ENCODE measurements around the gene RBMS3.
"Not testable (repeated sequence)": the region's sequence is repeated elsewhere in the genome, so short reads cannot be mapped to it uniquely, and the experiment has no call there.

The RBMS3 gene

GRCh38 chr3:29310865-29311264 lies 30.0 kb downstream of the RBMS3 start:
- DNase-seq (ENCODE audit: extremely low read depth in 1 of 2, low read depth in 1 of 2) = no peak

GRCh38 chr3:29311795-29312194 lies 30.9 kb downstream of the RBMS3 start:
- no peak for DNase-seq (ENCODE audit: extremely low read depth in 1 of 2, low read depth in 1 of 2)

- DNase-seq (ENCODE audit: extremely low read depth in 1 of 2, low read depth in 1 of 2) = no peak
Measured at GRCh38 chr3:29312395-29312794, 31.5 kb downstream of the RBMS3 start.

GRCh38 chr3:29312960-29313452 lies 32.1 kb downstream of the RBMS3 start:
- DNase-seq (ENCODE audit: extremely low read depth in 1 of 2, low read depth in 1 of 2) = no peak

- no peak for DNase-seq (ENCODE audit: extremely low read depth in 1 of 2, low read depth in 1 of 2)
Measured at GRCh38 chr3:29313981-29314726, 33.3 kb downstream of the RBMS3 start.

GRCh38 chr3:29314727-29315088 lies 33.8 kb downstream of the RBMS3 start:
- DNase-seq (ENCODE audit: extremely low read depth in 1 of 2, low read depth in 1 of 2) = no peak

- no peak for DNase-seq (ENCODE audit: extremely low read depth in 1 of 2, low read depth in 1 of 2)
Measured at GRCh38 chr3:29317659-29318173, 36.8 kb downstream of the RBMS3 start.

- no peak for DNase-seq (ENCODE audit: extremely low read depth in 1 of 2, low read depth in 1 of 2)
Measured at GRCh38 chr3:29318251-29318650, 37.4 kb downstream of the RBMS3 start.

- no peak for DNase-seq (ENCODE audit: extremely low read depth in 1 of 2, low read depth in 1 of 2)
Measured at GRCh38 chr3:29319262-29319661, 38.4 kb downstream of the RBMS3 start.

GRCh38 chr3:29319798-29320197 lies 38.9 kb downstream of the RBMS3 start:
- DNase-seq (ENCODE audit: extremely low read depth in 1 of 2, low read depth in 1 of 2) = no peak

GRCh38 chr3:29322586-29322985 lies 41.7 kb downstream of the RBMS3 start:
- DNase-seq (ENCODE audit: extremely low read depth in 1 of 2, low read depth in 1 of 2) = no peak

GRCh38 chr3:29324180-29324651 lies 43.3 kb downstream of the RBMS3 start:
- DNase-seq (ENCODE audit: extremely low read depth in 1 of 2, low read depth in 1 of 2) = no peak

GRCh38 chr3:29326540-29326939 lies 45.7 kb downstream of the RBMS3 start:
- DNase-seq (ENCODE audit: extremely low read depth in 1 of 2, low read depth in 1 of 2) = not testable (repeated sequence)

GRCh38 chr3:29329986-29330890 lies 49.4 kb downstream of the RBMS3 start:
- DNase-seq (ENCODE audit: extremely low read depth in 1 of 2, low read depth in 1 of 2) = no peak

GRCh38 chr3:29331035-29331434 lies 50.2 kb downstream of the RBMS3 start:
- DNase-seq (ENCODE audit: extremely low read depth in 1 of 2, low read depth in 1 of 2) = no peak

GRCh38 chr3:29331456-29332194 lies 50.8 kb downstream of the RBMS3 start:
- DNase-seq (ENCODE audit: extremely low read depth in 1 of 2, low read depth in 1 of 2) = no peak

- DNase-seq (ENCODE audit: extremely low read depth in 1 of 2, low read depth in 1 of 2) = no peak
Measured at GRCh38 chr3:29332195-29332637, 51.3 kb downstream of the RBMS3 start.

GRCh38 chr3:29333576-29333975 lies 52.7 kb downstream of the RBMS3 start:
- DNase-seq (ENCODE audit: extremely low read depth in 1 of 2, low read depth in 1 of 2) = no peak

GRCh38 chr3:29334706-29335105 lies 53.8 kb downstream of the RBMS3 start:
- DNase-seq (ENCODE audit: extremely low read depth in 1 of 2, low read depth in 1 of 2) = no peak

- DNase-seq (ENCODE audit: extremely low read depth in 1 of 2, low read depth in 1 of 2) = no peak
Measured at GRCh38 chr3:29335438-29335837, 54.6 kb downstream of the RBMS3 start.

GRCh38 chr3:29335943-29336342 lies 55.1 kb downstream of the RBMS3 start:
- DNase-seq (ENCODE audit: extremely low read depth in 1 of 2, low read depth in 1 of 2) = no peak

Data from activated CD8-positive, alpha-beta memory T cell treated with anti-CD3 and anti-CD28 coated beads for 1 hour (primary cell).